Hindlimb muscle (tissue), 1 donor: ENCODE measurements around the gene ABCC2. TPM values are rescaled to one million over a fixed set of nuclear protein-coding genes. Genes with fewer than 3 reads are reported as not detected.
"Not testable (repeated sequence)": the region's sequence is repeated elsewhere in the genome, so short reads cannot be mapped to it uniquely, and the experiment has no call there.

Experiments used
- DNase-seq: peaks from one replicate; pipeline ENCODE4 v3.0.0-alpha.2; 2013
- polyA plus RNA-seq: library from polyadenylated mRNA; unstranded; fragments of 120-200 nt; gene quantifications from one replicate; pipeline ENCODE4 v1.2.1, GENCODE V29; 2013; ENCODE audit not compliant: insufficient read length

The ABCC2 gene
- polyA plus RNA-seq, 1 donor = 0.75 TPM

- DNase-seq = no peak
Observed at GRCh38 chr10:99809931-99810615, 27.6 kb downstream of the ABCC2 start.

- DNase-seq = no peak
Observed at GRCh38 chr10:99812177-99812576, 29.7 kb downstream of the ABCC2 start.

GRCh38 chr10:99814143-99814542 lies 31.7 kb downstream of the ABCC2 start:
- DNase-seq = no peak

- DNase-seq = no peak
Observed at GRCh38 chr10:99815621-99816020, 33.2 kb downstream of the ABCC2 start.

GRCh38 chr10:99827936-99828335 lies 45.5 kb downstream of the ABCC2 start:
- no peak for DNase-seq

GRCh38 chr10:99828464-99828863 lies 46.0 kb downstream of the ABCC2 start:
- DNase-seq = no peak

GRCh38 chr10:99832439-99832838 lies 50.0 kb downstream of the ABCC2 start:
- DNase-seq = no peak

- DNase-seq = no peak
Observed at GRCh38 chr10:99834410-99834809, 52.0 kb downstream of the ABCC2 start.

- DNase-seq = no peak
Observed at GRCh38 chr10:99835947-99836346, 53.5 kb downstream of the ABCC2 start.

- no peak for DNase-seq
Observed at GRCh38 chr10:99836711-99837110, 54.3 kb downstream of the ABCC2 start.

- not testable (repeated sequence) for DNase-seq
Observed at GRCh38 chr10:99840859-99841258, 58.4 kb downstream of the ABCC2 start.

- DNase-seq = no peak
Observed at GRCh38 chr10:99841746-99842145, 59.3 kb downstream of the ABCC2 start.

GRCh38 chr10:99843310-99843709 lies 60.9 kb downstream of the ABCC2 start:
- no peak for DNase-seq

GRCh38 chr10:99844433-99844955 lies 62.1 kb downstream of the ABCC2 start:
- DNase-seq = no peak

GRCh38 chr10:99845837-99846382 lies 63.5 kb downstream of the ABCC2 start:
- DNase-seq = peak; percentile 86

- no peak for DNase-seq
Observed at GRCh38 chr10:99849057-99849456, 66.6 kb downstream of the ABCC2 start.

GRCh38 chr10:99849536-99849935 lies 67.1 kb downstream of the ABCC2 start:
- no peak for DNase-seq

GRCh38 chr10:99850021-99850766 lies 67.8 kb downstream of the ABCC2 start:
- peak; percentile 52 for DNase-seq

- no peak for DNase-seq
Observed at GRCh38 chr10:99850767-99851340, 68.4 kb downstream of the ABCC2 start.

GRCh38 chr10:99851825-99852224 lies 69.4 kb downstream of the ABCC2 start:
- DNase-seq = no peak

- DNase-seq = no peak
Observed at GRCh38 chr10:99852481-99853213, 70.2 kb downstream of the ABCC2 start.

- no peak for DNase-seq
Observed at GRCh38 chr10:99853655-99854054, 71.2 kb downstream of the ABCC2 start.

- DNase-seq = peak; percentile 67
Observed at GRCh38 chr10:99854860-99855259, 72.4 kb downstream of the ABCC2 start.
